ENCODE measurements around the gene MYO1E. TPM values are rescaled to one million over a fixed set of nuclear protein-coding genes. Genes with fewer than 3 reads are reported as not detected.
"Not testable (repeated sequence)": the region's sequence is repeated elsewhere in the genome, so short reads cannot be mapped to it uniquely, and the experiment has no call there.

MYO1E gene
- polyA plus RNA-seq, 3 donors: 6.2 to 19.0 (median 12.1) TPM

DNA sequence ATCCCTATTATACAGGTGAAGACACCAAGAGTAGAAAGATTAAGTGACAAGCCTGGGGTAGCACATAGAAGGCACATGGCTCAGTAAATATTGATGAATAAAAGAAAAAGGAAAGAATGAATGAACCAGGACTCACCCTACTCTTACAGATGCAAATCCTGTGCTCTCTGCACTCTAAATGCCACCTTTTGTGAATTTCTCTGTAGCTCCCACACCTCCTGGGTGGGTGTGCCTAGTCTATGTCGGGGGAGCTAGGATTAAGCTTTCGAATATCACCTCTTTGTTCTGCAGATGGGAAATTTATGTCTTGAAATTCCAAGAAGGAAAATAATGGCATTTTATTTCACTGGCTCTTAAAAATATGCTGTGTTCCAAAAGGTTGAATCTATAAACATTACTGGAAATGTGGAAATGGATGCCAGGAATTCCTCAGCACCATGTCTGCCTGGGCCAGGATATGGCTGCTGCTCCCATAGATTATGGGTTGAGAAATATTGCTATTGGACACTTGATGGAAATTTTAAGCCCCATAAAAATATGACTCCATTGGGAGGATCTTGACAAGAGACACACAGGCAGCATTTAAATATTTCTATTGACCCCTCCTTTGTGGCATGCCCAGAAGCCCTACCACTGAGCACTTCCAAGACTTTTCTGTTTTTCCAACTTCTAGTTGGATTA, 224.4 kb downstream of the MYO1E start:
- H3K27ac ChIP-seq (ENCODE audit: low read depth, low read length): no peak overlapping the region
- 61 to 78% (median 68%) methylated on average over 2 of the region's 2 CpGs for WGBS, 3 donors

DNA sequence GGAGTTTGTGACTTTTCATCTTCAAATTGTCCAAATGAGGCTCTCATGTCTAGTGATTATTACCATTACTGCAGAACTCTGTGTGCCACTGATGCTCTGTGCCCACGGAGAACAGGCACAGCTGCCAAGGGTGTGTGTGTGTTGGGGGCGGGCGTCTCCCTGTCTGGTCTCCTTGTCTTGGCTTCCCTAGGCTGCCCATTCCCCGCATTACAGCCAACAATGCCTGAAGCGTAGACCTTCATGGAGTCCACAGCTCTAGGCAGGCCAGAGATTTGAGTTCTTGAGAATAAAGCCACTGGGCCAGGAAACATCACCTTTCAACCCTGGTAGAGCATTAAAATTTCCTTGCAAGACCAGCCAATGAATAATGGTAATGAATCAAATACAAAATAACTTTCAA, 225.0 kb downstream of the MYO1E start:
- WGBS, 3 donors: 94 to 96% (median 94%) methylated on average over 5 of the region's 5 CpGs

DNA sequence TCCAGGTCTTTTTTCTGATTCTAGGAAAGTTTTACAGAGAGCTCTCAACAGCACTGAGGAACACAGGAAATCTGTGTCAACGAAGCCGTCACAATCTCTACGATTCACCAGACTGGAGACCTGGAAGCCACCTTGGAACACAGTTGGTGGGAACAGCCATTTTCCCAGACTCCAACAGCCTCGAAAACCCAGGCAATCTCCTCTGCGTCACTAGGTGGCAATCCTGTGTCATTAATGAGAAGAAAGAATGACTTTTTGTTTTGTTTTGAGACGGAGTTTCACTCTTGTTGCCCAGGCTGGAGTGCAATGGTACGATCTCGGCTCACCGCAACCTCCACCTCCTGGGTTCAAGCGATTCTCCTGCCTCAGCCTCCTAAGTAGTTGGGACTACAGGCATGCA, 228.1 kb downstream of the MYO1E start:
- WGBS, 3 donors: 60 to 86% (median 81%) methylated on average over 10 of the region's 10 CpGs
- H3K27ac ChIP-seq (ENCODE audit: low read depth, low read length): not testable (repeated sequence)

More for the DNA sequence above, 225.0 kb downstream of the MYO1E start:
- H3K27ac ChIP-seq (ENCODE audit: low read depth, low read length): no peak overlapping the region

DNA sequence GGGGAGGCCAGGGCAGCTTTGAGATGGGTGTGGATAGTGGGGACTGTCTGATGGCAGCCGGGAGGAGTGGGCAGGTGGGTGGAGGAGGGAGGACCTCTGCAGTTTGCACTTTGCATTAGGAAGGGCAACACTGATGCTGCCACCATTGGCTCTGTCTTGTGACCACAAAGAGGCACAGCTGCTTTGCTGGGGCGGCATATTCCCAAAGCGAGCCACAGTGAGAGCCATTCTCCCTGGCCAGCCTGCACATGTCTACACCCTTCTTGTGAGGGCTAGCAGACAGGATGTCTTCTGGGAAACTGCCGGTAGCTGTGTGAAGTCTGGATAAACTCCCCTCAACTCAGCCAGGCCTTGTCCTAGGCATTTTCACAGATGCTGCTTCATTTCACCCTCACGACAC, 229.4 kb downstream of the MYO1E start:
- 89 to 97% (median 93%) methylated on average over 5 of the region's 5 CpGs for whole genome bisulfite sequencing, 3 donors
- no peak overlapping the region for H3K27ac ChIP-seq (ENCODE audit: low read depth, low read length)

DNA sequence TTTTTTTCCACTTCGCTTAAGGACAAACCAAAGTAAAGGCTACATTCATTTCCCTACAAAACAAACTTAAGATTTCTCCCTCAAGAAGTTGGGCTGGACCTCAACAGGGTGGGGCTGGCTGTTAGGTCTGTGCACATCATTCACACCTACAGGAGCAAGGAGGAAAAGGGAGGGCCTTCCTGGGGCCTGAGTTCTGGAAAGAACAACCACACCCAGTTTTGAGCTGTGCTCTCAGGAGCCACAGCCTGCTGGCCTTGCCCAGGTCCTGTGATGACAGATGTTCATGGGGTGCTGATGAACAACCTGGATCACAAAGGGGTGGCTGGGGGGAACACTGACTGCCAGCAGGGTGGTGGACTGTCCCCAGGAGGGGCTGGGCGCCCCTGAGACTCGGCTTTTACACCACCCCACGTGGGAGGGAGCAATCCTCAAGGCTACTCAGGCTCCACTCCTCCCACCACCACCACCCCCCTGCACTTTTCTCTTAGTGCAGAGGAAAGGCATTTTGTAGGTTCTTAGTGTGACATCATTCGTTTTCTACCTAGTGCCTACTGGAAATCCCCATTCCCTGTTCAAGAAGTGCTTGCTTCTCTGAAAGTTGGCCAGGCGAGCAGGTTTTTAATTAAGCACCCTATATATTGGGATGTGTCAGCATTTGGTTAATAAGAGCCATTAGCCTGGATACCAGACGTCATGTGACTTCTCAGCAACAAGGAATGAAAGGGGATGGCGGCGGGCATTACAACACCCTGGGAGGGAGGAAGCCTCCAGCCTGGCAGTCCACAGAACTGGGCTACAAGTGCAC, 232.0 kb downstream of the MYO1E start:
- no peak overlapping the region for H3K27ac ChIP-seq (ENCODE audit: low read depth, low read length)

DNA sequence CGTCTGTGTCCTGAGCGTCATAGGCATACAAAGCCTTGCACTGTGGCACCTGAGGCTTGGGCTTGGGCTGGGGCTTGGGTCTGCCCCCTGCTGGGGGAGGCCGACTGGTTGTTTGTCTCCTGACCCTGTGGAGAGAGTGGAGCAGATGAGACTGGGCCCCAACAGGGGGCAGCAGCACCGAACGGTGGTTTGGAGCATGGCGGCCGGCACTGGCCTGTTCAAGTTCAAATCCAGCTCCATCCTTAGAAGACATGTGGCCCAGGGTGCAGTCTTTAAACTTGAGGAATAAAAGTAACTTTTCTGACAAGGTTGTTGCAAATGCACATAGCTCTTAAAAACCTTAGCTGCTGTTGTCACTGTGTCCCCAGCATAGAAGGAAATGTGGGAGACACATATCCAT, 234.4 kb downstream of the MYO1E start:
- no peak overlapping the region for H3K27ac ChIP-seq (ENCODE audit: low read depth, low read length)
- WGBS, 3 donors: 66 to 69% (median 68%) methylated on average over 7 of the region's 7 CpGs

More for the DNA sequence above, 232.0 kb downstream of the MYO1E start:
- 85 to 86% (median 85%) methylated on average over 9 of the region's 9 CpGs for WGBS, 3 donors

DNA sequence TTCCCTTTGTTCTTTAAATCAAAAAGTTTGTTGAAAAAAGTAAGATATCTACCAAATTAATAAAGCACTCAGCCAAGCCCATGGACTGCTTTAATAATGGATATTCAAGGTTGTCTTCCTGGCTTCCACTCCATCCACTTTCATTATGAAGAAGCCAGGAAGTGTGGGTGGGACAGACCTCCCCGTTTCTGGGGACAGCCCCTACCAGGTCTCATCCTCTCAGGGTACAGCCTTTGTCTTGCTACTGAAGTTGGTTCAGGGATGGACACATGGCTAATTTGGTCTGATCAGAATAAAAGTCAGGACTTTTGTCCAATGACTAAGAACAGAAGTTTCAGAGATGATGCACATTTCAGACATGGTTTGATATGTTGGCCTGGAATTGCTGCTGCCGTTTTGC, 235.1 kb downstream of the MYO1E start:
- WGBS, 3 donors: 49 to 83% (median 70%) methylated on average over 2 of the region's 2 CpGs

DNA sequence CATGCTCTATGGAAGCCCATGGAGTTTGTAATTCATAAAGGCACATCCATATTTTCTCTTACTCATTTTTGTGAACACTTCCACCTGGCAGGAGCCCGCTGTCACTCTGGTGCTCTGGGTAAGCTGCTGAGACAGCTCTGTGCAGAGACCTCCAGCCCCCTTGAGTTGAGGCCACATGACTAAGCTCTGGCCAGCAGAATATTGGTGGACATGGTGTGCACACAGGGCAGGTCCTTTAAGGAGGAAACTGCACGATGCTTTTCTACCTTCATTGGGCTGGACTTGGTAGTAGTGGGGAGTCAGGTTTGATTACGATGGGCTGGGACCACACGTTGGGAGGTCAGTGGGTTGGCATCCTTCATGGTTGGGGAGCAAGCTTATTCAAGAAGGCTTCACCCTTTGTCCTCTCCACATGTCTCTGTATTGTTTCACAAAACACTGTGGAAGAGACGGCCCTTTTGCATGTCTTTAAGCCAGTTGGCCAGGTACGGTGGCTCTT, 238.7 kb downstream of the MYO1E start:
- WGBS, 3 donors: 97 to 99% (median 98%) methylated on average over 6 of the region's 6 CpGs
- no peak overlapping the region for H3K27ac ChIP-seq (ENCODE audit: low read depth, low read length)

More for the DNA sequence above, 235.1 kb downstream of the MYO1E start:
- no peak overlapping the region for H3K27ac ChIP-seq (ENCODE audit: low read depth, low read length)

DNA sequence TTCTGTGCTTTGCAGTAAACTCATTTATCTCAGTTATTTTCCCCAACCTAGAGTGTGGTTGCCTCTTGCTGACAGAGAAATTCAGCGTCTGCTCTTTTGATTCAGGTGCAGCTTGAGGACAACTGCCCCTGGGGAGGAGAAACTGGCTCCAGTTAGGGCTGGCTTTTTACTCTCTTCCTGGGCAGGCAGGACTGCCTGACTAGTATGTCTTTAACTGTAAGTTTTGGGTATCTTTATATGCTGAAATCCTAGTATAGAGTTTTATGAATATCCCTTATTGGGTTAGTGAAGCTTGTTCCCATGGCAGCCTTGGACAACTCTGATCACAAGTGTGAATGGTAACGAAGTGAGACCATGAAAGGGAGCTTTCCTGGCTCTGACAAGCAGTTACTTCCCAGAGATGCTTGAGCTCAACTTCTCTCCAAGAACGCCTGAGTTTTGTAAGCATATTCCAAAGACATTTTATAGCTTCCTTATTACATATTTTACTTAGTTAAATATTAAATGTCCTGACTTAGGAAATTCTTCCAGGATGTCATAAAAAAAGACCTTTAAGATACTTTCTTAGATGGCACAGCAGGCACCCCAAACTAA, 240.6 kb downstream of the MYO1E start:
- whole genome bisulfite sequencing, 3 donors: 92 to 97% (median 94%) methylated on average over 3 of the region's 3 CpGs
- no peak overlapping the region for H3K27ac ChIP-seq (ENCODE audit: low read depth, low read length)

DNA sequence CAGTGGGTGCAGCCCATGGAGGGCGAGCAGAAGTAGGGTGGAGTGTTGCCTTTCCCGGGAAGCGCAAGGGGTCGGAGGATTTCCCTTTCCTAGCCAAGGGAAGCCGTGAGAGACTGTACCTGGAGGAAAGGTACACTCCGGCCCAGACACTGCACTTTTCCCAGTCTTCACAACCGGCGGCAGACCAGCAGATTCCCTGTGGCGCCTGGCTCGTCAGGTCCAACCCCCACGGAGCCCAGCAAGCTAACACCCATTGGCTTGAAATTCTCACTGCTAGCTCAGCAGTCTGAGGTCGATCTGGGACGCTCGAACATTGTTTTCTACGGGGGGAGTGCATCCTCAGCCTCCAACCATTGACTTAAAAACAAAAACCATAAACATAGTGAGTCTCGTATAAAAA, 241.2 kb downstream of the MYO1E start:
- no peak overlapping the region for H3K27ac ChIP-seq (ENCODE audit: low read depth, low read length)
- 95 to 98% (median 96%) methylated on average over 16 of the region's 16 CpGs for WGBS, 3 donors

DNA sequence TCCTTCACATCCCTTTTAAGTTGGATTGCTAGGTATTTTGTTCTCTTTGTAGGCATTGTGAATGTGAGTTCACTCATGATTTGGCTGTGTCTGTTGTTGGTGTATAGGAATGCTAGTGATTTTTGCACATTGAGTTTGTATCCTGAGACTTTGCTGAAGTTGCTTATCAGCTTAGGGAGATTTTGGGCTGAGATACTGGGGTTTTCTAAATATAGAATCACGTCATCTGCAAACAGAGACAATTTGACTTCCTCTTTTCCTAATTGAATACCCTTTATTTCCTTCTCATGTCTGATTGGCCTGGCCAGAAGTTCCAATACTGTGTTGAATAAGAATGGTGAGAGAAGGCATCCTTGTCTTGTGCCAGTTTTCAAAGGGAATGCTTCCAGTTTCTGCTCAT, 245.4 kb downstream of the MYO1E start:
- WGBS, 3 donors: 50 to 85% (median 59%) methylated on average over 1 of the region's 1 CpG
- H3K27ac ChIP-seq (ENCODE audit: low read depth, low read length): not testable (repeated sequence)

DNA sequence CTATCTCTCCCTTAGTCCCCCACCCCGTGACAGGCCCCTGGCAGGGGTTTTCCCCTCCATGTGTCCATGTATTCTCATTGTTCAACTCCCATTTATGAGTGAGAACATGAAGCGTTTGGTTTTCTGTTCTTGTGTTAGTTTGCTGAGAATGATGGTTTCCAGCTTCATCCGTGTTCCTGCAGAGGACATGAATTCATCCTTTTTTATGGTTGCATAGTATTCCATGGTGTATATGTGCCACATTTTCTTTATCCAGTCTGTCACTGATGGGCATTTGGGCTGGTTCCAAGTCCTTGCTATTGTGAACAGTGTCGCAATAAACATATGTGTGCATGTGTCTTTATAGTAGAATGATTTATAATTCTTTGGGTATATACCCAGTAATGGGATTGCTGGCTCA, 247.0 kb downstream of the MYO1E start:
- 97 to 99% (median 98%) methylated on average over 4 of the region's 4 CpGs for WGBS, 3 donors
- H3K27ac ChIP-seq (ENCODE audit: low read depth, low read length): not testable (repeated sequence)

DNA sequence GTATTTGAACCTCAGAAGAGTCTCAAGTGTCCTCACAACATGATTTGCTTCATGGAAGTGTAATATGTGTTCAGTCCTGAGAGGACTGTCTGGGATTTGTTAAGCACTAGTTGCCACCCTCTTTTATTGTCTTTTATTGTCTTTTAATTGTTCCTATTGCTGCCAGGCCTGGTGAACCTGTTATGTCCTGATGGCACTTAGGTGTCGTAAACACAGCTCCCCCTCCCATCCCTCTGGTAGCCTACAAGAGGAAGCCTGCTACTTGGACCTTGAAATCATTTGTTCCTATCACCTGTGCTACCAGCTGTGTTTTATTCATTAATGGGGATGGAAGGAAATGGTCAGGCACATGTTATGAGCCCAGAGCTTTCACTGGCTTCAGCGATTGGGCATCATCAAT, 248.4 kb downstream of the MYO1E start:
- H3K27ac ChIP-seq (ENCODE audit: low read depth, low read length): no peak overlapping the region
- WGBS, 3 donors: 96 to 100% (median 96%) methylated on average over 2 of the region's 2 CpGs

DNA sequence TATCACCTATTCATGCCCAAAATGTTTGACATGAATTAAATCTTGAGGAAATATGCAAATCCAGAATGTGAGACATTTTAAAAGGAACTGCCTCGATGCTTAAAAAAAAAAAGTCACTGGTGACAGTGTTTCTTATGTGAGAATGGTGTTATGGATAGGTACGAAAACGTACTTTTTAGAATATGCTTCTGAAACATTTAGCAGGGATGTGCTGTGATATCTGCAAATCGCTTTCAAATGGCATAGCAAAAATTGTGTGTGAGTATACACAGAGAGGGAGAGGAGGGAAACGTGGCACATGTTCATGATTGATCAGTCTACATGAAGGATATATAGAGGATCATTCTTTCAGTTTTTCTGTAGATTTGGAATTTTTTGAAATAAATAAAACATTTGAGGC, 251.7 kb downstream of the MYO1E start:
- no peak overlapping the region for H3K27ac ChIP-seq (ENCODE audit: low read depth, low read length)
- 91 to 95% (median 93%) methylated on average over 5 of the region's 5 CpGs for WGBS, 3 donors

DNA sequence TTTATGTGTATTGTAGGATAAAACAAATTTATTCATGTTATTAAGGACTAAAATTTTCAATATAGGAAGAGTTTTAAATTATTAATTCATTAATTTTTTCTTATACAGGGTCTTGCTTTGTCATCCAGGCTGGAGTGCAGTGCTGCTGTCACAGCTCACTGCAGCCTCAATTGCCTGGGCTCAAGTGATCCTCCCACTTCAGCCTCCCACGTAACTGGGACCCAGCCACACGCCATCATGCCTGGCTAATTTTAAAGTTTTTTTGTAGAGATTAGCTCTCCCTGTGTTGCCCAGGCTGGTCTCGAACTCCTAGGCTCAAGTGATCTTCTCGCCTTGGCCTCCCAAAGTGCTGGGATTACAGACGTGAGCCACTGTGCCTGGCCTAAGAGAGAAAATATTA, 253.0 kb downstream of the MYO1E start:
- H3K27ac ChIP-seq (ENCODE audit: low read depth, low read length): no peak overlapping the region
- 91 to 98% (median 93%) methylated on average over 5 of the region's 5 CpGs for WGBS, 3 donors

DNA sequence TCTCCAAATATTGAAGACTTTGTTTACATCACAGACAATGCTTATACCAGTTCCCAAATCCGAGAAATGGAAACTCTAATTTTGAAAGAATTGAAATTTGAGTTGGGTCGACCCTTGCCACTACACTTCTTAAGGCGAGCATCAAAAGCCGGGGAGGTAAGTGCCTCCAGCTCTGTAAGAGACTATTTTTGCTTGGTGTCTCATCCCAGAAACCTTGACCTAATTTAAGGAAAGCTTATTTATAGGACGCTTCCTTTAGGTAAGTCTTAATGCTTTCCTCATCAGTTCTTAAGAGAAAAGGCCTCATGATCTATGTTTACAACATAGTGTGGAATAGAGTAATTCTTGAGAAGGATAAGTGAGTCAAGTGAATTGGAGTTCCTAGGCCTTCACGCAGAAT, 255.9 kb downstream of the MYO1E start:
- WGBS, 3 donors: 97% methylated on average over 6 of the region's 6 CpGs
- H3K27ac ChIP-seq (ENCODE audit: low read depth, low read length): no peak overlapping the region

DNA sequence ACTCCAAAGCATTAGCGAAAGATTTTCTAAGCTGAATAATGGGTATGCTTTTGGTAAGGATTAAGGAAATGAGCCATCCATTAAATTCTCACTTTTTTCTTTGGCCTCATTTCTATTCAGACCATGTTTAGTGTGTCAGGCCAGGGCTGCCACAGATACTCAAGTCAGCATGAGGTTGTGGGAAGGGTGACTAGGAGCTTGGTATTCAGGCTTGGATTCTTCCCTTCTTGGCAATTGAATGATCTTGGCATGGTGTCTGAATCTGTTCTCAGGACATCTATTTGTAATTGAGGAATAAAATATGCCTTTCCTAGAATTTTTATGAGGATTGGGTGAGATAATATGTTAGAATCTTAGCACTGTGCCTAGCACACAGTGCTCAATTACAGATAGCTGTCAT, 256.5 kb downstream of the MYO1E start:
- 100% methylated on average over 1 of the region's 1 CpG for WGBS, 3 donors
- no peak overlapping the region for H3K27ac ChIP-seq (ENCODE audit: low read depth, low read length)

DNA sequence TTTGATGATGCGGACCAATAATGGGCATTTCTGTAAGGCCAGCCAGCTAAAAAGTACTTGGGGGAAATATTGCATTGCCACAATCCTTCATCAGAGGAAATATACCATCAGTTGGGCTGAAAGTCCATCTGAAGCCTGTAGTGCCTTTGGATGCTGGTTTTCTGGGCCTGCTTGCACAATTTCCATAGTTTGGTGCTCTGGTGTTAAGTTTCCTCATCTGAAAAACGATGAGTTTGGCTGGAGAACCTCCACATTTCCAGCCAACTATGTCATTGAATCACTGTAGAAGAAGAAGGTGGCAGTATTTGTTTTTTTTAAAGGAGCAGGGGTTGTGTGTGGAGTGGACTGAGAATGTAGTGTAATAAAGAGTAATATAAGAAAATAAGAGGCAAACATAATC, 257.6 kb downstream of the MYO1E start:
- WGBS, 3 donors: 67 to 75% (median 71%) methylated on average over 2 of the region's 2 CpGs
- H3K27ac ChIP-seq (ENCODE audit: low read depth, low read length): no peak overlapping the region

DNA sequence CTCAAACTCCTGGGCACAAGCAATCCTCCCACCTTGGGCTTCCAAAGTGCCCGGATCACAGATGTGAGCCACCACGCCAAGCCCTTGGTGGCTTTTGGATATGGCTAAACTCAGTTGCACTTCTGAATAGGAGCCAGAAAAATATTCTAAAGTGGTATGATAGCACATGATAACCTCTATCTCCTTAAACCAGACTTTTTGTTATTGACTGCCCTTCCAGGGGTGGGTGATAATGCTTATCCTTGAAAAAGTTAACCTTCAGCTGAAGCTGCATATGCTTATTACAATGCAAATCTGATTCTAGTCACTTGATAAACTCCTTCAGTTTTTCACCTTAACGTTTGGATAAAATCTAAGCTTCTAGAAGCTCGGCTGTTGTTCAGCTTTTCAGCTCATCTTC, 261.4 kb downstream of the MYO1E start:
- 90 to 94% (median 91%) methylated on average over 4 of the region's 4 CpGs for WGBS, 3 donors
- H3K27ac ChIP-seq (ENCODE audit: low read depth, low read length): no peak overlapping the region

All from adipose tissue (tissue), 3 donors.